Left lung (tissue), 10 donors: Measurements from ENCODE around the gene EML2. TPM values are rescaled to one million over a fixed set of nuclear protein-coding genes. Genes with fewer than 3 reads are reported as not detected.

Experiments
- ATAC-seq: fragments of 200-7000 bp; cut with Tn5 transposase; one replicate; pipeline ENCODE4 v1.9.1; 2020; ENCODE audit warnings: moderate library complexity
- DNase-seq, 4 donors: peaks; one replicate each; pipeline ENCODE4 v3.0.0-alpha.2; 2013 to 2020
- H3K27ac ChIP-seq, 2 donors: fragments of 200-600 bp; sonication (generic) in 1 of 2; one replicate each; pipeline versions ENCODE4 v1.5.0 to v1.8.0; 2020 to 2021
- H3K27me3 ChIP-seq, 2 donors: fragments of 200-600 bp; sonication (generic) in 1 of 2; one replicate each; pipeline versions ENCODE4 v1.5.0 to v1.8.0; 2020 to 2021
- H3K36me3 ChIP-seq, 2 donors: fragments of 200-600 bp; sonication (generic) in 1 of 2; one replicate each; pipeline versions ENCODE4 v1.5.0 to v1.8.0; 2020 to 2021
- H3K4me1 ChIP-seq, 2 donors: fragments of 200-600 bp; one replicate each; pipeline ENCODE4 v1.8.0; 2021
- H3K4me3 ChIP-seq, 2 donors: fragments of 200-600 bp; sonication (generic) in 1 of 2; one replicate each; pipeline versions ENCODE4 v1.5.0 to v1.8.0; 2020 to 2021; ENCODE audit warnings: mild to moderate bottlenecking in 1 of 2
- H3K9me3 ChIP-seq, 2 donors: fragments of 200-600 bp; sonication (generic) in 1 of 2; one replicate each; pipeline versions ENCODE4 v1.5.0 to v1.8.0; 2020 to 2021
- CTCF ChIP-seq, 2 donors: fragments of 200-600 bp; sonication (generic) in 1 of 2; IDR thresholded peaks; one replicate each; pipeline versions ENCODE4 v1.5.0 to v1.8.0; 2021; ENCODE audit warnings: antibody characterized with exemption in 2 of 2
- intact Hi-C, 2 donors: fragments of 100-400 bp; cut with DNase I; formaldehyde crosslinking; loops; one replicate each; pipeline versions ENCODE4 v1.11.2 to v1.14.2; 2022
- polyA plus RNA-seq, 6 donors: library from polyadenylated mRNA; unstranded; fragments of 120-200 nt; gene quantifications; one replicate each; pipeline ENCODE4 v1.2.1, GENCODE V29; 2013; ENCODE audit not compliant: insufficient read length in 6 of 6
- total RNA-seq, 2 donors: library from RNA; stranded (reverse); fragmentation: NEBNext Ultra II Directional; extraction: Animal tissue kit (Norgen Biotek cat#: 25700); gene quantifications; one replicate each; pipeline ENCODE4 v1.2.1, GENCODE V29; 2021
- donor health status: DM: no; HTN: yes; CAD: no.
- donor health status: DM: no; HTN: no; CAD: no.

Gene EML2
- total and polyA plus RNA-seq, 8 donors: 21.8 to 76.4 (median 29.3) TPM

GRCh38 chr19:45607071-45608029 lies 31.8 kb downstream of the EML2 start:
- H3K4me3 ChIP-seq: peak overlapping the region in 1 of 2 donors; percentile 14
- peaks cover 11 to 21% of the 10 kb centered on the region in 2 donors for H3K27me3 ChIP-seq
- H3K27ac ChIP-seq: peak overlapping the region in 1 of 2 donors; percentile 57
- peaks cover 6 to 11% of the 10 kb centered on the region in 2 donors for H3K4me1 ChIP-seq
- H3K36me3 ChIP-seq: peaks cover 0 to 36% of the 10 kb centered on the region in 2 donors
- intact Hi-C loops: no loop called here
- no peaks in the 10 kb centered on the region for H3K9me3 ChIP-seq
- DNase-seq (peak; percentile 60 to 88 (median 73)), ATAC-seq (peak; percentile 95)
- peak; percentile 82 to 85 for TF ChIP-seq CTCF (IDR thresholded peaks at IDR 0.05)

DNA sequence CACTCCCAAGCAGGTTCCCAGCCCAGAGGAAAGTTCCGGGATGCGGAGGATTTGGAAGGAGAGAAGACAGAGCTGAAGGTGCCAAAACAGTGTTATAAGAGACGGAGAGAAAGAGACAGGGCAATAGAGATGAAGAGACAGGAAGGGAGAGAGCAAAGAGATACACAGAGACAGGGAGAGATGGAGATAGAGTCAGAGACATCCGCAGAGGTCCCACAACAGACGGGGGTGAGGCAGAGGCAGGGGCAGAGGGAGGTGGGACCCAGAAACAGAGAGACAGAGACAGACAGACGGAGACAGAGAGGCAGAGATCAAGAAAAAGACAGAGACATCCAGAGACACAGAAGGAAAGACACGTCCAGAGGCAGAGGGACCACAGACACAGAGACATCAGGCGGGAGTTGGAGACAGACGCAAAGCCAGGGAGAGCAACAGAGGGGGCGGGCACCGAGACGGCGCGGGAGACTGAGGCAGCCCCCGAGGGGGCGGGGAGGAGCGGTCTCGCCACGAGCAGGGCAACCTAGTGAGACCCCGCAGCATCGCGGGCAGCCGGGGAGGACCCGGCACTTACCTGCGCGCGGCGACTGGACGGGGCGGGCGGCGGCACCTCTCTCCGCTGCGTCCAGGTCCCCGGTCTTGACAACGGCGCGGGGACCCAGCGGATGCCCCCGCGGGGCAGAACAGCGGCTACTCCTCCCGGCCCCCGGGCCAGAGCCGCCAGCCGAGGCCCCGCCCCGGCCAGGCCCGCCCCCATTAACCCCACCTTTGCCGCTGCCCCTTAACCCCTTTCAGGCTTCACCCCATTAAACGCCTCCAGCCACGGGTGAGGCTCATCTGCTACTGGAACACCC lies 37.4 kb downstream of the EML2 start, which contains the start of gene GPR4:
Gene GPR4 (minus strand): TSS at position 689 of the 851 bp plus-strand sequence. CDS start 10,346 bp downstream, outside the sequence.
- intact Hi-C loops: no loop called here
- peak within 1 kb of the TSS; percentile 15 to 48 for H3K4me3 ChIP-seq

GRCh38 chr19:45601115-45601514 lies 38.1 kb downstream of the EML2 start:
- no peak for DNase-seq
- TF ChIP-seq CTCF (IDR thresholded peaks at IDR 0.05): no peak
- Histone ChIP-seq H3K4me3 (peak overlapping the region; percentile 15 to 48), H3K9me3 (no peaks in the 10 kb centered on the region), H3K4me1 (peaks cover 0 to 51% of the 10 kb centered on the region in 2 donors), H3K27ac (peak overlapping the region; percentile 33 to 66), H3K27me3 (peaks cover 54 to 84% of the 10 kb centered on the region in 2 donors), H3K36me3 (no peaks in the 10 kb centered on the region)
- intact Hi-C loops: no loop called here
- ATAC-seq: no peak

More for the DNA sequence above, 37.4 kb downstream of the EML2 start, which contains the start of gene GPR4:
- ATAC-seq (peak; percentile 66), DNase-seq (peak in 1 of 4 donors; percentile 82)
- TF ChIP-seq CTCF (IDR thresholded peaks at IDR 0.05): no peak
- peaks cover 54 to 77% of the 10 kb centered on the region in 2 donors for H3K27me3 ChIP-seq
- H3K36me3 ChIP-seq: no peaks in the 10 kb centered on the region
- H3K4me1 ChIP-seq: peaks cover 0 to 50% of the 10 kb centered on the region in 2 donors
- peak within 1 kb of the TSS; percentile 33 to 66 for H3K27ac ChIP-seq
- no peaks in the 10 kb centered on the region for H3K9me3 ChIP-seq

GRCh38 chr19:45600340-45600885 lies 38.8 kb downstream of the EML2 start:
- ATAC-seq (no peak), DNase-seq (no peak)
- H3K36me3 ChIP-seq: no peaks in the 10 kb centered on the region
- H3K27ac ChIP-seq: peak overlapping the region; percentile 15 to 53
- H3K4me1 ChIP-seq: peaks cover 0 to 51% of the 10 kb centered on the region in 2 donors
- no peaks in the 10 kb centered on the region for H3K9me3 ChIP-seq
- intact Hi-C loops: no loop called here
- peak overlapping the region in 1 of 2 donors; percentile 48 for H3K4me3 ChIP-seq
- no peak for TF ChIP-seq CTCF (IDR thresholded peaks at IDR 0.05)
- H3K27me3 ChIP-seq: peaks cover 54 to 91% of the 10 kb centered on the region in 2 donors
